Measurements from ENCODE around the gene SNAPC1. TPM values are rescaled to one million over a fixed set of nuclear protein-coding genes. Genes with fewer than 3 reads are reported as not detected.
"Not testable (repeated sequence)": the region's sequence is repeated elsewhere in the genome, so short reads cannot be mapped to it uniquely, and the experiment has no call there.

The SNAPC1 gene
- 30.6 and 37.4 TPM in 2 replicates for total RNA-seq (2014; rRNA removed; shearing (Covaris generic))

GRCh38 chr14:61761959-61762786, at the start of gene SNAPC1:
Gene SNAPC1 (plus strand): TSS chr14:61762420. CDS start chr14:61762461, 41 bp downstream.
- peak; percentile 96 for DNase-seq (ENCODE audit: low read depth)

GRCh38 chr14:61713724-61714437, 48.3 kb upstream of the SNAPC1 start:
- DNase-seq (ENCODE audit: low read depth) = no peak

GRCh38 chr14:61716956-61717355, 45.3 kb upstream of the SNAPC1 start:
- DNase-seq (ENCODE audit: low read depth) = no peak

GRCh38 chr14:61718039-61718438, 44.2 kb upstream of the SNAPC1 start:
- no peak for DNase-seq (ENCODE audit: low read depth)

GRCh38 chr14:61719344-61720293, 42.6 kb upstream of the SNAPC1 start:
- no peak for DNase-seq (ENCODE audit: low read depth)

- DNase-seq (ENCODE audit: low read depth) = no peak
Measured at GRCh38 chr14:61720294-61720661, 41.9 kb upstream of the SNAPC1 start.

- DNase-seq (ENCODE audit: low read depth) = no peak
Measured at GRCh38 chr14:61720741-61721140, 41.5 kb upstream of the SNAPC1 start.

- no peak for DNase-seq (ENCODE audit: low read depth)
Measured at GRCh38 chr14:61724133-61724532, 38.1 kb upstream of the SNAPC1 start.

- no peak for DNase-seq (ENCODE audit: low read depth)
Measured at GRCh38 chr14:61726778-61727658, 35.2 kb upstream of the SNAPC1 start.

- no peak for DNase-seq (ENCODE audit: low read depth)
Measured at GRCh38 chr14:61730756-61731373, 31.4 kb upstream of the SNAPC1 start.

GRCh38 chr14:61733972-61734371, 28.2 kb upstream of the SNAPC1 start:
- no peak for DNase-seq (ENCODE audit: low read depth)

- DNase-seq (ENCODE audit: low read depth) = no peak
Measured at GRCh38 chr14:61736751-61737150, 25.5 kb upstream of the SNAPC1 start.

- DNase-seq (ENCODE audit: low read depth) = no peak
Measured at GRCh38 chr14:61737915-61738314, 24.3 kb upstream of the SNAPC1 start.

- no peak for DNase-seq (ENCODE audit: low read depth)
Measured at GRCh38 chr14:61739133-61739532, 23.1 kb upstream of the SNAPC1 start.

GRCh38 chr14:61742371-61742770, 19.8 kb upstream of the SNAPC1 start:
- no peak for DNase-seq (ENCODE audit: low read depth)

- no peak for DNase-seq (ENCODE audit: low read depth)
Measured at GRCh38 chr14:61744238-61744637, 18.0 kb upstream of the SNAPC1 start.

GRCh38 chr14:61746346-61746745, 15.9 kb upstream of the SNAPC1 start:
- DNase-seq (ENCODE audit: low read depth) = not testable (repeated sequence)

GRCh38 chr14:61746881-61747280, 15.3 kb upstream of the SNAPC1 start:
- DNase-seq (ENCODE audit: low read depth) = no peak

- DNase-seq (ENCODE audit: low read depth) = no peak
Measured at GRCh38 chr14:61747342-61747741, 14.9 kb upstream of the SNAPC1 start.

- no peak for DNase-seq (ENCODE audit: low read depth)
Measured at GRCh38 chr14:61749264-61749663, 13.0 kb upstream of the SNAPC1 start.

All from RPMI7951 (cell line).